ENCODE measurements around the gene FAM107B. TPM values are rescaled to one million over a fixed set of nuclear protein-coding genes. Genes with fewer than 3 reads are reported as not detected.

Gene FAM107B
- total and polyA plus RNA-seq, 2 of the 8 experiments (the other 6 are each of a cell fraction or from before 2014, with no cell fraction given): 7.5 to 28.1 TPM

DNA sequence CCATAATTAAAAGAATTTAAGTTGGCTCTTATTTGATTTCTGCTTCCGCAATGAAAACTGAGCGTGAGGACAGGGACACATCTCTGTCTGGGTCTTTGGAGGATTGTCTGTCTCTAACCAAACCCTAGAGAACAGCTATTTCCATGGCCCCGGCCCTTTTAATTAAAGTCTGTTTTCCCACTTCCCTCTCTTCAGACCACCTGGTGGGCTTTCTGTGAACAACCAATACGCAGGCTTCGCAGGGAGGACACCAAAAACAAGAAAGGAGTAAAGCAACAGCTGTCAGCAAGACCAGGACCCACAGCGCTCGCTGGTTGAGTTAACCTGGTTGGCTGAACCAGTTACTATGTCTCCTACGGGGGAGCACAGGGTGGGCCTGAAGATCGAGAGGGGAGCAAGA lies 226.9 kb downstream of the FAM107B start (continued):
- TF ChIP-seq CTCF (IDR thresholded peaks at IDR 0.05; ENCODE audit: control extremely low read depth in 1 of 3, insufficient read depth in 1 of 3, low read depth in 1 of 3, low read length in 3 of 3) (peak; percentile 16 to 42 (median 41)), HDAC2 (IDR thresholded peaks at IDR 0.05; ENCODE audit: borderline replicate concordance in 1 of 2, low read depth in 2 of 2, low read length in 2 of 2) (no peak)

Measured in H1 (cell line).